ENCODE measurements around the gene MARCHF2.

The MARCHF2 gene

DNA sequence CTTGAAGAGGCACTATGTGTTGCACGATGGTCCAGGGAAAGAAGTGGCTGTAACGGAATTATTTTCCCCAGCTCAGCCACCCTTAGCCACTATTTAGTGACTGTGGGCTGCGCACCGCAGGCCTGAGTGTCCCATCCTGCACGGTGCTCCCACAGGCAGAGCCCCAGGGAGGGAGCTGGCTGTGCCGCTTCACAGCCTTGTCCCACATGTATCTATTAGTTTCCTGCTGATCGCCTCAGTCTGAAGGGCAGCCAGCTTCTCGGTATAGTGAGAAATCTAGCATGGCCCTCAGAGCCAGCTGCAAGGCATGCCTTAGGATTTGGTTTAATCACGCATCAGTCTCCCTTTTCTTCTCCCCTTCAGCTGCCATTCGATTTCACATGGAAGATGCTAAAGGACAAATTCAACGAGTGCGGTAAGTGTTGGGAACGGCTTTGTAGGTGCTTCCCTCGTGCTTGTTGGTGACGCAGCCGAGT, 73.6 kb downstream of the MARCHF2 start:
- in situ Hi-C loops (cut with HindIII; ENCODE audit: low sequenced_read_pairs), result no loop called here
- no peak for DNase-seq (ENCODE audit: low read depth, low spot score)
- H3K4me3 ChIP-seq (ENCODE audit: low read depth, low read length), result no peak overlapping the region
- TF ChIP-seq, protein P1, sequence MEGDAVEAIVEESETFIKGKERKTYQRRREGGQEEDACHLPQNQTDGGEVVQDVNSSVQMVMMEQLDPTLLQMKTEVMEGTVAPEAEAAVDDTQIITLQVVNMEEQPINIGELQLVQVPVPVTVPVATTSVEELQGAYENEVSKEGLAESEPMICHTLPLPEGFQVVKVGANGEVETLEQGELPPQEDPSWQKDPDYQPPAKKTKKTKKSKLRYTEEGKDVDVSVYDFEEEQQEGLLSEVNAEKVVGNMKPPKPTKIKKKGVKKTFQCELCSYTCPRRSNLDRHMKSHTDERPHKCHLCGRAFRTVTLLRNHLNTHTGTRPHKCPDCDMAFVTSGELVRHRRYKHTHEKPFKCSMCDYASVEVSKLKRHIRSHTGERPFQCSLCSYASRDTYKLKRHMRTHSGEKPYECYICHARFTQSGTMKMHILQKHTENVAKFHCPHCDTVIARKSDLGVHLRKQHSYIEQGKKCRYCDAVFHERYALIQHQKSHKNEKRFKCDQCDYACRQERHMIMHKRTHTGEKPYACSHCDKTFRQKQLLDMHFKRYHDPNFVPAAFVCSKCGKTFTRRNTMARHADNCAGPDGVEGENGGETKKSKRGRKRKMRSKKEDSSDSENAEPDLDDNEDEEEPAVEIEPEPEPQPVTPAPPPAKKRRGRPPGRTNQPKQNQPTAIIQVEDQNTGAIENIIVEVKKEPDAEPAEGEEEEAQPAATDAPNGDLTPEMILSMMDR (IDR thresholded peaks at IDR 0.05; ENCODE audit: low read depth, low read length), result no peak

DNA sequence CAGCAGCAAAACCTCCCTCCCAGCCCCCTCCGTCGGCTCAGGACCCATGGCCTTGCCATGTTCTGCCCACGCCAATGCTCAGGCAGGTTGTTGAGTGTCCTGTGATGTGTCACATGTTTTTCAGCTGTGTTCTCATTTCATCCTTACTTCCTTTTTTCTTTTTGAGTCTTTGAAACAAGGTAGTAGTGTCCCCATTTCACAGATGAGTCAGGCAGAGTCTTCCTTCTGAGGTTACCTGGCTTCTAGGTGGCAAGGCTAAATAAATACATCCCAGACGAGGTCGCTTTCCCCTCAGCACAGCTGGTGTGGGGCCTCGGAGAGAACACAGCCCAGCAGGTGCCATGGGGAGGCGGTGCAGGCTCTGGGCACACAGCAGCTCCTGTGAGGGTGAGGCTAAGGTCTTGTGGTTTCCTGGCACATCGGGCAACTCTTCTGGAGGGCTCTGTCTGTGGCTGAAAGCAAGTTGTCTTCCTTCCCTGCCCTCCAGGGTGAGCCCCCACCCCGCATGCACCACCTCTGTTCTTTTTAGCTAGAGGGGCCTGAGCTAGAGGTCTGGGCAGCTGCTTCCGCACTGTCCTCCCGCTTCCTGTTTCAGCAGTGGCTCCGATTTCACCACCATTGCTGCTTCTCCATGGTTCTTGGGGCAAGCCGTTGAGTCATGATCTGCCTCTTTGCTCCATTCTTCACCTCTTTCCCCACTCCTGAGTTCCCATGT, 74.2 kb downstream of the MARCHF2 start:
- TF ChIP-seq, protein P1 (IDR thresholded peaks at IDR 0.05; ENCODE audit: low read depth, low read length), result no peak
- DNase-seq (ENCODE audit: low read depth, low spot score), result no peak
- no peak overlapping the region for H3K4me3 ChIP-seq (ENCODE audit: low read depth, low read length)
- in situ Hi-C loops (cut with HindIII; ENCODE audit: low sequenced_read_pairs), result no loop called here

DNA sequence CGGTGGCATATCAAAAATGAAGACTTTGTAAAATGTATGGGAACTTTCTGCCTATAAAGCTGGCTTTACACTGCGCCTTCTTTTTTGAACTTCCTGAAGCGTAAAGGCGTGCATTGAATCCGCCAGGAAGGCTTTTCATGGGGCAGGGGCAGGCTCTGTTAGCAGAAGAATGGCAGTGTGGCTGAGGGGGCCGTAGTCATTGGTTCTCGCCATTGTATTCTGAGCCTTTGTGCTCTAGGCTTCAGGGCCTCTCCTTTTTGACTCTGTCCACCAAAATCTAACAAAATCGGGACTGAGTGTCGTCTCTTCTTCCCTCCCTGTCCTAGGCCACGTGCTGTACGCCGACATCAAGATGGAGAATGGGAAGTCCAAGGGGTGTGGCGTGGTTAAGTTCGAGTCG, 75.3 kb downstream of the MARCHF2 start:
- TF ChIP-seq, protein P1 (IDR thresholded peaks at IDR 0.05; ENCODE audit: low read depth, low read length), result no peak
- H3K4me3 ChIP-seq (ENCODE audit: low read depth, low read length), result no peak overlapping the region
- in situ Hi-C loops (cut with HindIII; ENCODE audit: low sequenced_read_pairs), result no loop called here
- DNase-seq (ENCODE audit: low read depth, low spot score), result no peak
